NCI-H128 (cell line): ENCODE results near the gene TPPP.
"Not testable (repeated sequence)": the region's sequence is repeated elsewhere in the genome, so short reads cannot be mapped to it uniquely, and the experiment has no call there.

Source experiments
- DNase-seq: peaks from one replicate; lab custom pipeline; 2025; ENCODE audit not compliant: unreplicated experiment; lab: John Stamatoyannopoulos, UW

The TPPP gene

DNA sequence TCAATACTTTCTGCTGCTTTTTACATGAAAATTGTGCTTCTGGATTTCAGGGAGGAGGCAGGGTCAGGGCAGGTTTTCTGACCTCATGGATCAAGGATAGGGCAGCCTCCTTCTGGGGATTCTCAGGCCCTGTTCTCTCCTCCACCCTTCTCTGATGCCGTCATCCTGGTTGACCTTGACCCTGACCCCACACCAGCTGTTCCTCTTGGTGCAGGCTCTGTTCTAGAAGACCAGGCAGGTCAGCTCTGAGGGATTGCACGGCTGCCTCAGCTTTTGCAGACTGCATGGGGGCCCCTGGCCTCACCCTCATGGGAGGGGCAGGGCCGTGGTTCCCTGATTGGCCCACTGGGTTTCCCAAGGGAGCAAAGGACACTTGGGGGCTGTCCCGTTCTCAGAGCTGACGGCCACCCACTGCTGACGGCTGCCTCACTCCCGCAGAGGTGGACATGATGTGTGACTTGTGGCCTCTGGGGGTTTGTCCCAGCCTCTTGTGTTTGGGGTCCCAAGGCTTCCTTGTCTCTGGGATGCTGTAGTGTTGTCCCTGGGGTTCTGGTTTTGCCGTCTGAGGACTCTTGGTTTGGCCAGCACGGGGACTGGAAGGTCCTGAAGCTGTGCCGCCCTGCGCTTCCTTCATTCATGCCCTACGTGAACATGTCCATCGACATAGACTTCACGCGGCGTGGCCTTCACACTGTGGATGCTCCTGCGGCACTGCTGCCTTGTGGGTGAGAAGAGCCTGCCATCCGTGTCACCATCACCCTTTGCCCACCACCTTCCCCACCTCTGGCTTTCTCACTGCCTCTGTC, 46.6 kb downstream of the TPPP start:
- no peak for DNase-seq

GRCh38 chr5:645421-645820, 47.7 kb downstream of the TPPP start:
- no peak for DNase-seq

- no peak for DNase-seq
These were observed 48.2 kb downstream of the TPPP start for GRCh38 chr5:644971-645370.

GRCh38 chr5:644509-644908, 48.6 kb downstream of the TPPP start:
- DNase-seq, result no peak

GRCh38 chr5:643811-644271, 49.3 kb downstream of the TPPP start:
- peak; percentile 18 for DNase-seq

GRCh38 chr5:643351-643801, 49.8 kb downstream of the TPPP start:
- DNase-seq, result no peak

- DNase-seq, result no peak
These were observed 50.7 kb downstream of the TPPP start for GRCh38 chr5:642481-642880.

GRCh38 chr5:641331-641765, 51.8 kb downstream of the TPPP start:
- DNase-seq, result no peak

DNA sequence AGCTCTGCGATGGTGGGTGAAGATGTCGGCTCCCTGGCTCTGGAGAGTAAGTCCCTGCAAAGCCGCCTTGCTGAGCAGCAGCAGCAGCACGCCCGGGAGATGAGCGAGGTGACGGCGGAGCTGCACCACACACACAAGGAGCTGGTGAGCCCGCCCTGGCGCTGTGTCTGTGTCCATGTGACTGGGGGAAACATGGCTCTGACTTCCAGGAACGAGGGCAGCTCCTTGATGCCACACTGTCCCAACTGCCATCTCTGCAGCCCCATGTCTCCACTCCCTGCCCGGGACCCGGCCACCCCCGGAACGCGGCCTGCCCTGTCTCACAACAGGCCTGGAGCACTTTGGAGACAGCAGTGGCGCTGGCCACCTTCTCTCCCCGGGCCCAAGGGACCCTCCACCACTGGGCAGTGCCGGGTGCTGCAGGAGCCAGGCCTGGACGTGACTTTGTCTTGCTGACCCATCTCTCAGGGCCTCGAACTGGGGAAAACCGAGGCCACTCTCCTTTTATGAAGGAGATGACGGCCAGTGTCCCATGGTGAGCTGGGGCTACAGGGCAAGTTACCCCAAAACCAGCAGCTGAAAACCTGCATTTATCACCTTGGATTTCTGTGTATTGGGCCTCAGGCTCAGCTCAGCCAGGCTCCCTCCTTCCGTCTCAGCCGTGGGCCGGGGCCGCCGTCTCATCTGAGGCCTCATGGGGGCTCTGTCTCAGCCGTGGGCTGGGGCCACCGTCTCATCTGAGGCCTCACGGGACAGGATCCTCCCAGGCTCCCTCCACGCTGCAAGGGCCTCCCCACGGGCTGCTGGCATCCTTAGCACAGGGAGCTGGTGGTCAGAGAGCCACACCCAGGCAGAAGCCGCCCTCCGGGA, 52.5 kb downstream of the TPPP start:
- no peak for DNase-seq

DNA sequence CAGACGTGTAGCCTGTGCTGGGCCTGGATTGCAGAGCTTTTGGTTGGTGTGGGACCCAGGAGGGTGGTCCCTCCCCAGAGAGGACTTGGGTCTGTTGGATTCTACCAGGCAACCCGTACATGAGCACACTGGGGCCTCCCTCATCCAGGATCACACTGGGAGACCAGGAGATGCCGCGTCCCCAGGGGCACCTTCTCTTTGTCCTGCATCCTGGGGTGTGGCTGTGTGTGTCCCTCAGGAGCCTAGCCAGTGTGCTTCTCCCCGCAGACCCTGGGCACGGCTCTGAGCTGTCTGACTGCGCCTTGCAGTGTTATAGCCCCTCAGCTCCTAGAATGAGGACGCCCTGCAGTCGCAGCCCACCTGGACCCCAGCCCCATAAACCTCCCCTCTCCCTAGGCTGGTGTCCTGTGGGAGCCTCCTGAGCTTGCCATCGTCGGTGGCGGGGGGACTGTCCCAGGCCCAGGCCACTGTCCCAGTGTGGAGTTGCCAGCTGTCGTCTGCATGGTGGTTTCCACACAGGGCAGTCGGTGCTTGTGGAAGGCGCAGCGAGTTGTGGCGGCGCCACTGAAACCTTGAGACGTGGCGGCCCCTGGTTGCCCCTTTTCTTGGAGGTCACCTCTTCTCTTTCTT, 53.5 kb downstream of the TPPP start:
- no peak for DNase-seq

- no peak for DNase-seq
These were observed 54.0 kb downstream of the TPPP start for GRCh38 chr5:639253-639530.

DNA sequence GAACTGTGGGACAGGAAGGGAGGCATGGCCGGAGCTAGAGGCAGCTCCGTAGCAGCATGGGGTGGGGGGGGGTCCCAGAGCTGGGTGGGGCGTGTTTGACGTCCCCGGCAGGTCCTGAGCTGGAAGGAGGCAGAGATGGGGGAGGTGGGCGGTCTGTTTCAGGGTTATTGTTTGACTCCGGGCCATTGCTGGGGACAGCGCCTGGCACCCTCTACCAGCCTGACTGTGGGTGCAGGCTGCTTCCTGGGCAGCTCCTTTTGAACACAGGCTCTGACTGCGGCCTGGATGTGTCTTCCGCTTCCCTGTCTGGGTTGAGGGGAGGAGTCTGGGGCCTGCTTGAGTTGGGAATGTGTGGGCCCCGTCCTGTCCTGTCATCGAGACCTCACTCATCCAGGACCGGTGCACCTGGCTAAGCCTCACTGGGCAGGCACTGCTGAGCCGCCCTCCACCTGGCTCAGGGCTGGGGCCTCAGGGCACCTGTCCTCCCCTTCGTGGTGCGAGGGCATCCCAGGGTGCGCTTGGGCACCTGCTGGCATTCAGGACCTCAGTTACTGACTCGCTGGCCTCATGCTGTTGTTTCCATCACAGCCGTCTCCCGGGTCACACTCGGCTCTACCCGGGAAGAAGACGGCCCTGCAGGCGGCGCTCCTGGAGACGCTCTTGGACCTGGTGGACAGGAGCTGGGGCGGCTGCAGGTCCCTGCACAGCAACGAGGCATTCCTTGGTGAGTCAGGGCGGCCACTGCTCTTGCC, 54.5 kb downstream of the TPPP start:
- DNase-seq, result no peak

- DNase-seq, result no peak
These were observed 55.3 kb downstream of the TPPP start for GRCh38 chr5:637581-638450.

GRCh38 chr5:636951-637350, 56.2 kb downstream of the TPPP start:
- no peak for DNase-seq

- no peak for DNase-seq
These were observed 57.7 kb downstream of the TPPP start for GRCh38 chr5:635306-636055.

DNA sequence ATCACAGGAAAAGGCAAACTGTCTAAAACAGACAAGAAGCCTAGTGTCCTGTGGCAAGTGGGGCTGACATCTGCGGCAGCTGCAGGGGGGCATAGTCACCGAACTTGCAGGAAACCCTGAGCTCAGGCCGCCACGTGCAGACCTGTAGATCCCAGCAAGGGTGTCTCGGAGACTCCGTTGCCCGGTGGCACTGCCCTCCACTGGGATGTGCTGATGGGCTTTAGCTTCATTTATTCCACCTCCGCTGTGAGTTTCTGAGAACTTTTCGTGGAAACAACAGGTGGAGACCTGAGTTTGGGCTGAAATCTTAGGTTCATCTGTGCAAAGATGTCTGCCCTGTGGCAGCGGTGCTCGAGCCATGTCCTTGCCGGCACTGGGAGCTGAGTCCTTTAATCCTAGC, 59.0 kb downstream of the TPPP start:
- DNase-seq, result no peak

- no peak for DNase-seq
These were observed 59.6 kb downstream of the TPPP start for GRCh38 chr5:633501-633955.

- not testable (repeated sequence) for DNase-seq
These were observed 64.6 kb downstream of the TPPP start for GRCh38 chr5:628351-629205.
